ENCODE results near the gene ZSCAN21.
A peak's percentile ranks its signal among the peaks of the same experiment; 100 is the strongest.

GRCh38 chr7:100088621-100089457 is 39.3 kb downstream of the ZSCAN21 start, which contains the start of gene COPS6:
- TF ChIP-seq CTCF (IDR thresholded peaks at IDR 0.05) (peak in 1 of 6 experiments; percentile 11), POLR2A (IDR thresholded peaks at IDR 0.05) (peak; percentile 57 to 84)

Data from thyroid gland (tissue), 4 donors.